Measurements from ENCODE around the gene WDR45. TPM values are rescaled to one million over a fixed set of nuclear protein-coding genes. Genes with fewer than 3 reads are reported as not detected.
A peak's percentile ranks its signal among the peaks of the same experiment; 100 is the strongest.

Gene WDR45
- total and polyA plus RNA-seq, 2 of the 4 experiments (the other 2 are of a cell fraction), result 40.7 to 67.4 TPM

GRCh38 chrX:49101629-49101984, 21.9 kb upstream of the WDR45 start:
- Histone ChIP-seq H3K14ac (replicated peaks; ENCODE audit: low read depth, low read length) (no peak overlapping the region), H3K4ac (ENCODE audit: low read depth, low read length) (no peak overlapping the region), H2AK9ac (replicated peaks; ENCODE audit: low read depth, low read length, poor library complexity) (peak overlapping the region; percentile 90), H2BK5ac (ENCODE audit: low read depth, low read length, poor library complexity, severe bottlenecking) (no peak overlapping the region), H2BK120ac (ENCODE audit: low read depth, low read length) (no peak overlapping the region), H4K20me1 (ENCODE audit: insufficient read depth, low read length) (no peaks in the 10 kb centered on the region), H2AFZ (replicated peaks; ENCODE audit: low read length, poor library complexity) (peak overlapping the region; percentile 96), H2BK15ac (ENCODE audit: low read depth, low read length) (no peak overlapping the region), H3K4me1 (ENCODE audit: control insufficient read depth, insufficient read depth, low read length) (no peaks in the 10 kb centered on the region), H3K4me2 (ENCODE audit: low read depth, low read length) (no peak overlapping the region; the same call in 1 of the 2 replicates), H3K79me1 (ENCODE audit: low read depth in 1 of 2, low read length in 2 of 2) (no peaks in the 10 kb centered on the region), H3K9me3 (ENCODE audit: control insufficient read depth, insufficient read depth, low read length) (no peaks in the 10 kb centered on the region), H3K4me3 (ENCODE audit: insufficient read depth, low read depth, low read length) (peak overlapping the region; percentile 43), H4K91ac (ENCODE audit: insufficient read depth, low read depth, low read length) (no peak overlapping the region; the same call in 1 of the 2 replicates), H3K18ac (ENCODE audit: low read depth, low read length) (no peak overlapping the region), H3K27me3 (ENCODE audit: control insufficient read depth, insufficient read depth, low read length) (no peaks in the 10 kb centered on the region), H3K36me3 (ENCODE audit: control insufficient read depth, insufficient read depth, low read length) (no peaks in the 10 kb centered on the region), H3K27ac (ENCODE audit: insufficient read depth, low read length) (no peak overlapping the region; the same call in 1 of the 2 replicates), H4K8ac (ENCODE audit: low read depth in 2 of 2, low read length in 2 of 2) (peak overlapping the region; percentile 52 to 69; a peak in 3 of 4 replicates), H3K9me1 (ENCODE audit: insufficient read depth, low read length) (no peaks in the 10 kb centered on the region), H3K56ac (ENCODE audit: extremely low read depth, insufficient read depth, low read length) (no peak overlapping the region), H3K23ac (ENCODE audit: low read depth, low read length) (no peak overlapping the region), H2AK5ac (ENCODE audit: low read depth, low read length) (no peak overlapping the region), H3K9ac (ENCODE audit: low read depth, low read length) (peak overlapping the region; percentile 22; the same call in 1 of the 2 replicates), H4K5ac (ENCODE audit: low read depth, low read length) (no peak overlapping the region), H2BK20ac (ENCODE audit: low read depth, low read length) (no peak overlapping the region)
- POLR2A ChIA-PET (ENCODE audit: unreplicated experiment), result no interaction called here
- in situ Hi-C loops (cut with MboI; ENCODE audit: low sequenced_read_pairs), result no loop called here
- 32% methylated on average over 6 of the region's 9 CpGs; no CpG with 5 or more reads in 1 of the 2 experiments for WGBS, 2 experiments (ENCODE audit: extremely low coverage in 2 of 2, insufficient read length in 1 of 2)
- BruUV-seq (replicated peaks), result no TSS peak
- dilution Hi-C loops (cut with HindIII; ENCODE audit: low sequenced_read_pairs, unreplicated experiment), result no loop called here
- ATAC-seq (ENCODE audit: low read depth), result no peak
- no peak for DNase-seq
- TF ChIP-seq MAFK (IDR thresholded peaks at IDR 0.05; ENCODE audit: low read depth, low read length) (no peak), NFE2L2 (IDR thresholded peaks at IDR 0.05; ENCODE audit: low read depth, low read length) (no peak)
- CTCF ChIA-PET, result no interaction called here
- intact Hi-C loops (cut with micrococcal nuclease), result no loop called here

All from IMR-90 (cell line).